GM20431 (cell line): Measurements from ENCODE around the gene SHF.
"Not testable (repeated sequence)": the region's sequence is repeated elsewhere in the genome, so short reads cannot be mapped to it uniquely, and the experiment has no call there.

ENCODE experiments used
- in situ Hi-C: fragments of 300-500 bp; cut with MseI, MboI; formaldehyde crosslinking; loops from one replicate; pipeline ENCODE4 v1.15.0; 2020; ENCODE audit warnings: low sequenced_read_pairs; ENCODE audit not compliant: unreplicated experiment

SHF gene, protein sequence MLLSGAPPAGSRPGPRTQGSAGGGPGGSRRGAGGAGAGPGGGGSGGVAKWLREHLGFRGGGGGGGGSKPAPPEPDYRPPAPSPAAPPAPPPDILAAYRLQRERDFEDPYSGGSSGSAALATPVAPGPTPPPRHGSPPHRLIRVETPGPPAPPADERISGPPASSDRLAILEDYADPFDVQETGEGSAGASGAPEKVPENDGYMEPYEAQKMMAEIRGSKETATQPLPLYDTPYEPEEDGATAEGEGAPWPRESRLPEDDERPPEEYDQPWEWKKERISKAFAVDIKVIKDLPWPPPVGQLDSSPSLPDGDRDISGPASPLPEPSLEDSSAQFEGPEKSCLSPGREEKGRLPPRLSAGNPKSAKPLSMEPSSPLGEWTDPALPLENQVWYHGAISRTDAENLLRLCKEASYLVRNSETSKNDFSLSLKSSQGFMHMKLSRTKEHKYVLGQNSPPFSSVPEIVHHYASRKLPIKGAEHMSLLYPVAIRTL

DNA sequence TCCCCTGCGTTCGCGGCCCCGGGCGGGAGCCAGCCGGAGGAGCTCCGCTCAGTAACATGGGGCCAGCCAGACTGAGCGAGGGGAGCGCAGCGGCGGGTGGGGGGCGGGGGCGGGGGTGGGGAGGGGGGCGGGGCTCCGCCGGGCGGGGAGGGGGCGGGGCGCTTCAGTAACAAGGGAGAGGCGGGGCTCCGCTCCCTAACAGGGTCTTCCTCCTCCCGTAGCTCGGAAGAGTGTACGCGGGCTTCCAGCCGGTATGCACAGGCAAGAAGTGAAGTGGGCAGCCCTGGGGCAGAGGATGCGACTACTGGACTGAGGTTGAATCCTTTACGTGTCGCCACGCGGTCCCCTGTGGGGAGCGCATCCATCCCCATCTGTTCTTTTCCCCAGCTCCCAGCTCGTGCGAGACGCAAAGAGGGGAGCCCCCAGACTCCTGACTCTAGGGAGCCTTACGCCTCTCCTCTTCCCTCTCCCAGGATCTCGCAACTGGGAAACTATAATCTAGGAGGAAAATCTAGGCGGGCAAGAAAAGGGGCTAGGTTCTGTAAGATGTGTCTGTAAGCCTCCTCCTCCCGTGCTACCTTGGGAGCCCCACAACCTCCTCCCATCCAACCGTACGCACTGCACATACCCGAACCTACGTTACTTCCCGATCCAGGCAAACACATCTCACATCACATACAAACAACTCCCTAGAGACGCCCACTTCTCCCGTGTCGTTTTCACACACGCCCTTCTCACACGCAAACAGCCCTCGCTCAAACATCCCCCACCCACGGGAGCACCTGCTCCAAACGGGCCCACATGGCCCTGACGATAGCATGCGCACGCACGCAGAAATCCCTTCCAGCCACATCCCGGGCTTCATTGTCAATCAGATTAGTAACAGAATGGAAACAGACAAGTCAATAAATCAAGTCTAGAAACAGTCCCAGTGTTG is at the start of gene SHF:
Gene SHF, minus strand, starts transcription at position 73 of the 937 bp plus-strand sequence. Its CDS starts 15 bp downstream, at position 58.
- in situ Hi-C loops, result no loop called here

DNA sequence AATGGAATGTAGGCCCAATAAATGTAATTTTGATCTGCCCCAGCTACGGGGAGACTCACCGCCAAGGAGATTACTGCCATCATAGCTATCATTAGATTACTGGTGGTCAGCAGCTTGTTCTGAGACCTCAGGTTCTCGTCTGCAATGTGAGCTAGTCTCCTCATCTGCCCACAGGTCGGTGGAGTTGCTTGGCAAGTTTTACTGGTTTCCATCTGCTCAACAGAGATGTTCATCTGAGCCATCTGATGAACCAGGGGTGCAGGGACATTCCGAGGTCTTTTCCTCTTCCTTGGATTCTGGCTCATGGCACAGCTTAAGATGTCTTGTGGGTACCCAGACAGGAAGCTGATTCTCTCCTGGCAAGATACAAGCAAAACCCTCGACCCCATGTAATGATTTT is 49.0 kb upstream of the SHF start:
- in situ Hi-C loops, result not testable (repeated sequence)

DNA sequence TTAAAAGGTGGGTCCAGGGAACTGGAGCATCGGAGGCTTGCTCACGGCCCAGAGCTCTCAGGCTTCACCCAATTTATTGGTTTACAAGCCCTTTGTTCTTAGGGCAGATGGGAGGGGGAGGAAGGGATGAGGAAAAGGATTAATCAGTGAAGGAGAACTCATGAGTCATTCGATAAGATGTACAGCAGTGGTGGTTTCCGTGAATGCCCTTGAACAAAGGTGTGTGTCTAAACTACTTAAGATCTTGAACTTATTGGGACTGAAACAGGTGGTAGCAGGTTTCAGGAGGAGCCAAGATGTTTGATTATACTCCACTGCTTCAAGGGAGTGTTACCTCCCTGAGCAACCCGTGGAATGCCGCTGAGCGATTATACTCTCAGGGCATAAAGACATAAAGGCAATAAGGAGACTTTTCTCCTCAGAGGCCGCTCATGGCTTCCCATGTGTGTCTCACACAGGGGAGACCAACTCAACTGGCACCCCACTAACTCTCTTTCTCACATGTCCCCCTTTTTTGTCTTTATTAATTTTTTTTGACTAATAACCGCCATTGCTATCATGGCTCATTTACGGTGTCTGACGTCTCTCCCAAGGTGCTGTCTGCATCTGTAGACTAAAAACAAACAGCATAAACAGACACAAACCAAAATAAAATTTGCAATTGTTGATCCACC is 46.9 kb upstream of the SHF start:
- in situ Hi-C loops, result no loop called here

DNA sequence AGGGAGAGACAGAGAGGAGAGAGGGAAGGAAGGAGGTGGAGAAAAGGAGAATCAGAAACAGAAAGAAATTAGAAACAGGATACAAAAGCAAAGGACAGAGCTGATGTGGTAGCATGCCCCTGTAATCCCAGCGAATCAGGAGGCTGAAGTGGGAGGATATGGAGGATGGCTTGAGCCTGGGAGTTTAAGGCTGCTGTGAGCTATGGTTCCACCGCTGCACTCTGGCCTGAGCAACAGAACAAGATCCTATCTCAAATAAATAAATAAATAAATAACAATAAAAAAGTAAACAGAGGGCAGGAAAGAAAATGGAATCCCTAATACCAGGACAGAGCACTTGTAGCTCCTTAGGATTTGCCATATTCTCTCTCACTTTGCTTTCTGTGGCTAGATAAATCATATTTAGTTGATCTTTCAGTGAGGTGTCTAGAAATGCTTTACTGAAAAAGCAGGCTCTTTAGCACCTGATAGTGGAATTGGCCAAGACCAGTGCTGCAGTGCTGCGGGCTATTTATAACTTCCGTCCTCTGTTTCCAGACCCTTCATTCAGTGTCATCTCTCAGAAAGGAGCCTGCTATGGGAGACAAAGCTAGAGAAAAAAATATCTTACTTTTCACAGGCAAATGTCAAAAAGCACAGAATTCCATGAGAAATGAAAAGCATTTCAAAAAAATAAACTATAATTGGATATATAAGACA is 44.2 kb upstream of the SHF start:
- in situ Hi-C loops, result no loop called here

DNA sequence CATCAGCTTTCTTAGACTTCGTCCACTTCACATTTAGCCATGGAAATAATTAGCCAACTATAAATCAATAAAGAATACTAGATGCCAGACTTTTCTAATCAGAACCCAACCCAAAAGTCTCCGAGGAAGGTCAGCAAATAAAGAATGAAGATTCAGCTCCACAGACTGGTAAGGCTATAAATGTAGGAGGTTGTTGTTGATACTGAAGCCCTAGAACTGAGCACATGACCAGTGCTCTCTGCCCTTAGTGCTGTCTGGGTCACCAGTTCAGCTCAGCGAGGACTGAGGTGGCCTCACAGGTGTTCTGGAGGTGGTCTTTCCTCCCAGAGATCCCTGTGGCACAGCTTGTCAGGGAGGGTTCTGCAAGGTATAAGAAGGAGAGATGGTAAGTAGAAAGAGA is 43.4 kb upstream of the SHF start:
- in situ Hi-C loops, result no loop called here

DNA sequence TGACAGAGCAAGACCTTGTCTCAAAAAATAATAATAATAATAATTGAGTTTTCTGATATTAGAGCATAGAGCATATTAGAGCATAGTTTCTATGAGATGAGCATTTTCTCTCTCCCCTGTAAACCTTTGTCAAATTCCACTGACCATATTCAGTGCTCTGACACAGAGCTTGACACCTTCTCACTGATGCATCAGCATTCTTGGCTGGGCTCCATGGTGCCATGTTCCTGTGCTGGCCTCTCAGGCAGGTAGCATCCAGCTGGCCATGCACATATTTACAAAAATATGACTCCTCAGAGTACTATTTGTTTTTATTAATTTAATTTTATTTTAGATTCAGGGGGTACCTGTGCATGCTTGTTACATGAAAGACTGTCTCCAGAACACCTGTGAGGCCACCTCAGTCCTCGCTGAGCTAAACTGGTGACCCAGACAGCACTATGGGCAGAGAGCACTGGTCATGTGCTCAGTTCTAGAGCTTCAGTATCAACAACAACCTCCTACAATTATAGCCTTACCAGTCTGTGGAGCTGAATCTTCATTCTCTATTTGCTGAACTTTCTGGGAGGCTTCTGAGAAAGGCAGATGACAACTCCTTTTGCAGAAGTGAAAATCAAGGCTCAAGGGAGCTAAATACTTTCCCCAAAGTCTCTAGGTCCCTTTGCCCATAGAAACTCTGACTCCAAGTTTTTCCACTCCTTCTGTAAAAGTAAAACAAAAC is 42.6 kb upstream of the SHF start:
- in situ Hi-C loops, result no loop called here

DNA sequence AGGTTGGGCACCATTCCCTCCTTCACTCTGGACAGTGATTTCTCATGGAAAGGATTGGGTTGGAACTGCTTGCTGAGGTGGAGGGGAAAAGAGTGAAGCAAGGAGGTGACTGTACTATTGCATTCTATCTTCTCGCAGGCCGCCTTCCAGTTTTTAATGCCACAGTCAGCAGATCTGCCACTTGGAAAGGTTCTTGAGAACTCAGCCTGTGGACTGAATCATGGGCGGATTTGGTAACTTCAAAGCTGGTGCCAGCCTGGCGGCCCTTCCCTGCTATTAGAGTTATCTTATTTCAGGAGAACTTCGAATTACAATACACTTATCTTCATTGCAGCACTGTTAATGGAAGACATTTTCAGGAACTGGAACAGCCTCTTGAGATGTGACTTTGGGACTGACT is 41.2 kb upstream of the SHF start:
- in situ Hi-C loops, result no loop called here

DNA sequence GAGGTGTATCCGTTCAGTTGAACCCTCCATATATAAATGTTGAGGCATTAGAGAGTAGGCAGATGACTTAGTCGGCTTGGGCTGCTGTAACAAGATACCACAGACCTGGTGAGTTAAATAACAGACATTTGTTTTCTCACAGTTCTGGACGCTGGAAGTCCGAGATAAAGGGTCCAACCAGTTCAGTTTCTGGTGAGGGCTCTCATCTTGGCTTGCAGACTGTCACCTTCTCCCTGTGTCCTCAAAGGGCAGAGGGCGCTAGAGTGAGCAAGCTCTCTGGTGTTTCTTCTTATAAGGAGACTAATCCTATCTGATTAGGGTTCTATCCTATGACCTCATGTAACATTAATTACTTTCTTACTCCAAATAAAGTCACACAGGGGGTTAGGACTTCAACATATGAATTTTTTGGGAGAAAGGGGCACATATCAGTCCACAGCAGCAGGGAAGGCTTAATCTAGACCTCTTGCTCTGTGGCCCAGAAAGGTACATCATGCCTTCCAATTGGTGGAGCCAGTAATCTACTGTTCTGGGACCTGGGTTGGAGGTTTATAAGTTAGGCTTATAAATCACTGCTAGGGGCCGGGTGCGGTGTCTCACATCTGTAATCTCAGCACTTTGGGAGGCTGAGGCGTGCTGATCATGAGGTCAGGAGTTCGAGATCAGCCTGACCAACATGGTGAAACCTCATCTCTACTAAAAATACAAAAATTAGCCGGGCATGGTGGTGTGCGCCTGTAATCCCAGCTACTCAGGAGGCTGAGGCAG is 37.9 kb upstream of the SHF start:
- in situ Hi-C loops, result no loop called here

DNA sequence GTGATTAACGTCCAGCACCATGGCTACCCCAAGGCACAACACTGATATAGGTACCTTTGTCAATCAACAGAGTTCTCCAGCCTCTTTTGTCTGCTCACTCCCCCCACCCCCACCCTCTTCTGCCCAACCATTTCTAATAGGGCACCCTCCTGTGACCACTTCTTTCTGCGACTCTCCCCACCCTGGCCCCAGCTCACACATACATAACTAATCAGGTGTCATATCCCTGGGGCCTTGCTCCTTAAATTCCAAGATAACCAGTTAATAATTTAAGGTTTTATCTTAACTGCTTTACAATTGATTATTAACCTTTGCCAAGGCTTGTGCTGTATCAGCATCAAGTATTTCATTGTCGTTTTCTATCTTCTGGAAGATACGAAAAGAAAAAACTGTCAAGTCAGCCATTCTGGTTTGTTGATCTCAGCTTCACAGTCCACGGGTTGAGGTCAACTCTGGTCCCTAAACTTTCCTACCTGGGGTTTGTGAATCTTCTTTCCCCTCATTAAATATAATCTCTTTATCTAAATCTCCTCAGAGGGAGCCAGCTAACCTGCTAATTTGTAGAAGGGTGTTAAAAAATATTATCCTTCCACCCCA is 37.0 kb upstream of the SHF start:
- in situ Hi-C loops, result no loop called here

DNA sequence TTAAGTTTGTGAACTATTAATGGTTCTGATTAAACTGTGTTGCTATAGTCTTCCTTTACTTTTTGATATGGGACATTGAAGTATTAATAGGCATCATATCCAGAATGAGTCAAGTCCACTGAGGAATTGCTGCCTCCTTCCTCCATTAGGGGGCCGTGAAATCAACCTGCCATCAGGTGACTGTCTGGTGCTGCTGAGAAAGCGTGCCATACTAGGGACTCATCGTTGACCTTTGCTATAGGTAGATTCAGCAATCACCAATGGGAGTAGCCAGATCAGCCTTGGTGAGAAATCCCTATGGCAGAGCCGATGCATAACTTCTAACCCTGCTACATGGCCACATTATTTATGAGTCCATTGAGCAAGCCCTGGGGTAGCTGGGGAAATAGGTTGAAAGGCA is 34.2 kb upstream of the SHF start:
- in situ Hi-C loops, result no loop called here

DNA sequence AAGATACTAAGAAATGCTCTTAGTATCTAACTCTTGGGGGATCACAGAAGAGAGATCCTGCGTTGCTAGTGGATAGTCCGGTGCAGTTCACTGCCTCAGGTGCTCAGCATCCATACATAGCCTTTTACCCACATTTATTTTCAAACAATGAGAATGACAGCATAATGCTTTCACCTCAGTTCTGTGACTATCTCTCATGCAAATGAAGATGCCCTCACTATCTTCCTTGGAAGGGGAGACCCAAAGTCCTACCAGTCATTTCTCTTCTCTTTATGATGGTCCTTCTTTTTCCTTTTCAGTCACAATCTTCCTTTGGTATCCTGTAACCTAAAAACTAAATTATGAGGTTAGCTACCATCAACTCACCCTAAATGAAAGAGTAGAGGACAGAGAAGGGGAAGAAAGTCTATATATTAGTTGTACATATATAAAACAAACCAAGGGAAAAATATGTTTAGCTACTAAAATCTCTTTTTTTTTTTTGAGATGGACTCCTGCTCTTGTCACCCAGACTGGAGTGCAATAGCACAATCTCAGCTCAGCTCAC is 33.4 kb upstream of the SHF start:
- in situ Hi-C loops, result no loop called here

DNA sequence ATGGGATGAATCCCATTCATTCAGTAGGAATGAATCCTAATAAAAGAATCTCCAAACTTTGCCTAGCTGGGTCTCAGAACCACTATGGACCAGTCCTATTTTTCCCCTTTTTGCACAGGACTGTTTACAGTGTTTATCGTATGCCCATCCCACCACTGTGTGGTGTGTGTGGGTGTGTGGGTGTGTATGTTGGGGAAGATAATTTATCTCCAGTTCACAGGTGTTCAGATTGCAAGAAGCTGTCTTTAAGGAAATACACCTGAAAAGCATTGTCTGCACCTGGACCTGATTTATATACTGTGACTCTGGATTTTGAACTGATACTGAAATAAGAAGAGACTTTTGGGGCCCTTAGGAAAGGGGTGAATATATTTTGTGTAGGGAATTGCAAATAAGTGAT is 24.7 kb upstream of the SHF start:
- in situ Hi-C loops, result no loop called here

DNA sequence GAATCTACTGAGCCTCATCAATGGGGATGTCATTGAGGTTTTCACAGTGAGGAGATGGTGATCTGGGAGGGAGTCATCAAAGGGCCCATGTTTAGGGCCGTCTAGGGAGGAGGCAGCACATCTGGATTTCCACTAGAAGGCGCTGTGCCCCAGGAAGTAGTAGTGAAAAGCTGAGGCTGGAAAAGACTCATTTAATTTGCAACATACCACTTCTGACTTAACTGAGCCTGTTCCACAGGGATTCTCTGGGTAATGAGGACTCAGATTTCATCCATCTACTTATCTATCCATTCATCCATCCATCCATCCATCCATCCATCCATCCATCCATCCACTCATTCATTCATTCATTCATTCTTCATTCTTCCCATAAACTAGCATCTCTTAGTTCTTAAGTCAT is 17.4 kb upstream of the SHF start:
- in situ Hi-C loops, result no loop called here

DNA sequence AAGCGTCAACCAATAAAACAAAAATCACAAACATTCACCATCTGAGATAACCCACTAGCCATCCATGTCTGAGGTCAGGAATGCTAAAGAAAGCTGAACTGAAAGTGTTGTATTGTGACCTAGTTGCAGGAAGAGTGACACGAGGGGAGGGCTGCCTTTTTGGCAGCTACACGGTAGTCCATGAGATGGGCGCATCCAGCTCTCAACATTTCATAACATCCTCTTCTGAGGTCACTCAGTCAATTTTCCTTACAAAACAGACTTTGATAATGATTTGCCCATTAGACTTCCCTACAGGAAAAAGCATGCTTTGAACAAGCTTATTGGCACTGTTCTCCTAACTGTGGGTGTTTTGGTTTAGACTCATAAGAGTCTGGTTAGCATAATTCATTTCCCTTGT is 15.4 kb upstream of the SHF start:
- in situ Hi-C loops, result no loop called here

DNA sequence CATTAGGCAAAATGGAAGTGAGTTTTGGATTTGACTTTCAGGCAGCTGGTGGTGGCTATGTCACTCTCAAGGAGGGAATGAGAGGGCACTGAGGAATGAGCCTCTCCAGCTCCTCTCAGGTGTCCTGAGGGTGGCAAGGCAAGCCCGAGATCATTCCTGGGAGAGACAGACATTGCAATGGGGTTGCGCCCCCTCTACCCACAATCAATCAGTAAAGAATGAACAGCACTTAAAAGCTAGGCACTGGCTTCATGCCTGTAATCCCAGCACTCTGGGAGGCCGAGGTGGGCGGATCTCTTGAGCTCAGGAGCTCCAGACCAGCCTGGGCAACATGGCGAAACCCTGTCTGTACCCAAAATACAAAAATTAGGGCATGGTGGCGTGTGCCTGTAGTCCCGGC is 14.1 kb upstream of the SHF start:
- in situ Hi-C loops, result no loop called here

DNA sequence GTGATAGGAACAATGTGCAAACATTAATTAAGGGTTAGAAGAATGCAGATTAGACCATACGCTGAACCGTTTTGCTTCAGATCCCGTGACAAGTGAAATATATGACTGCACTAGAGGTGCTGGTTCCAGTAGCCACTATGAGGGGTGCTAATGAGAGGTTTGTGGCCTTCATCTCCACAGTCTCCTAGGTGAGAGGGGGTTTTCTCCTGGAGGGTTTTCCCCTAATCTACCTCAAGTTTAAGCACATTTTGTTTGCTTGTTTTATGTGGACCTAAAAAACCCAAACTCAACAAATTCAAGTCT is 13.7 kb upstream of the SHF start:
- in situ Hi-C loops, result no loop called here

DNA sequence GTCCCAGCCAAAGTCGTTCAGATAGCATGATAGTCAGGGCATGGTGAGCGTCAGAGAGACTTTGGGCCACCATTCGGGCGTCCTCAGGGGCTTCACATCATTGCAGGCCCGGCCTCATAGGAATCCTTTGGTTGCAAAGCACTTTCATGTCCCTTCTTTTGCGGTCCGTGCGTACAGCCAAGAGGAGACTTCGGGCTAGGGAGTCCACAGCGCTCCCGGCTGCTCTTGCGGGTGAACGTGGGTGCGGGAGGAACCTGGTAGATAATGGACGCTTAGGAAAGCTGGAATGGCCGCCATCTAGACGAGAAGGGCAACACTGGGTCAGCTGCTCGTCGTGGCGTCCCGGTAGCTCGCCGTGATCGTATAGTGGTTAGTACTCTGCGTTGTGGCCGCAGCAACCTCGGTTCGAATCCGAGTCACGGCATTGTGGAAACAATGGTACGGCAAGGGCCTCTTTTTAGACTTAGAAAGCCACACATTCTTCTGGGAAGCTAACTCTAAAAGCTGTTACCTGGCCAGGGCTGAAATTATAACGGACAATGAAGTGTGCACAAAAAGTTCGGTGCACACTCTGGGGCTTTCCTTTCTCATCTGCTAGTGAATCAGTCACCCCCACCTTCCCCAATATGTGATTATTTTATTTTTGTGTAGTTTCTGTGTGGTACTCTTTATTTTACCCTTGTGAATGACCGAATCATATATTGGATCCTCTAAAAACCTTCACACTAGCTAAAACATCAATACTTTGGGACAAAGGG is 13.2 kb upstream of the SHF start:
- in situ Hi-C loops, result no loop called here
